Measurements from ENCODE around the gene SMARCA1. TPM values are rescaled to one million over a fixed set of nuclear protein-coding genes. Genes with fewer than 3 reads are reported as not detected.
A peak's percentile ranks its signal among the peaks of the same experiment; 100 is the strongest.

The SMARCA1 gene
- total and polyA plus RNA-seq, 12 donors = 6.3 to 42.9 (median 32.1) TPM

DNA sequence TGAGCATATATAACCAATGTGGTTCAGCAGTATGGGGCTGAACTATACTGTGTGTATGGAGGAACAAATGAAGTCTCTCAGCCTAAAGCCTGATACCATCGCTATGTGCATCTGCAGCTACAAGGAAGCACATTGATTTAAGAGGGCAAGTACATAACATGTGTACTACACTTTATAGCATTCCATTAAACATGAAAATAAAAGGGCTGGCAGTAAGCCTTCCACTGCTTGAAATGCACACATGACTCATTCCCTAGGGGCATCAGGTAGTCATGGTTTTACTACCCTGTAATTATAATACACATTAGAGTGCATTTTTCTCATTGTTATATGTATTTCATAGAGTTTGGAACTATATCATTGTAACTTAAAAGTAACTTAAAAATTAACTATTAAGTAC is 51.2 kb downstream of the SMARCA1 start:
- Histone ChIP-seq H3K9me3 (no peaks in the 10 kb centered on the region), H3K4me1 (no peaks in the 10 kb centered on the region), H3K4me3 (no peak overlapping the region), H3K27ac (no peak overlapping the region), H3K27me3 (peaks cover 0 to 12% (median 0%) of the 10 kb centered on the region in 7 donors), H3K36me3 (peaks cover 0 to 66% (median 0%) of the 10 kb centered on the region in 9 donors)
- ATAC-seq = no peak
- intact Hi-C loops (cut with DNase I) = no loop called here
- no peak for DNase-seq
- 92 to 100% methylated on average over 1 of the region's 1 CpG for WGBS, 2 donors
- TF ChIP-seq, protein P1, sequence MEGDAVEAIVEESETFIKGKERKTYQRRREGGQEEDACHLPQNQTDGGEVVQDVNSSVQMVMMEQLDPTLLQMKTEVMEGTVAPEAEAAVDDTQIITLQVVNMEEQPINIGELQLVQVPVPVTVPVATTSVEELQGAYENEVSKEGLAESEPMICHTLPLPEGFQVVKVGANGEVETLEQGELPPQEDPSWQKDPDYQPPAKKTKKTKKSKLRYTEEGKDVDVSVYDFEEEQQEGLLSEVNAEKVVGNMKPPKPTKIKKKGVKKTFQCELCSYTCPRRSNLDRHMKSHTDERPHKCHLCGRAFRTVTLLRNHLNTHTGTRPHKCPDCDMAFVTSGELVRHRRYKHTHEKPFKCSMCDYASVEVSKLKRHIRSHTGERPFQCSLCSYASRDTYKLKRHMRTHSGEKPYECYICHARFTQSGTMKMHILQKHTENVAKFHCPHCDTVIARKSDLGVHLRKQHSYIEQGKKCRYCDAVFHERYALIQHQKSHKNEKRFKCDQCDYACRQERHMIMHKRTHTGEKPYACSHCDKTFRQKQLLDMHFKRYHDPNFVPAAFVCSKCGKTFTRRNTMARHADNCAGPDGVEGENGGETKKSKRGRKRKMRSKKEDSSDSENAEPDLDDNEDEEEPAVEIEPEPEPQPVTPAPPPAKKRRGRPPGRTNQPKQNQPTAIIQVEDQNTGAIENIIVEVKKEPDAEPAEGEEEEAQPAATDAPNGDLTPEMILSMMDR (IDR thresholded peaks at IDR 0.05) = no peak

DNA sequence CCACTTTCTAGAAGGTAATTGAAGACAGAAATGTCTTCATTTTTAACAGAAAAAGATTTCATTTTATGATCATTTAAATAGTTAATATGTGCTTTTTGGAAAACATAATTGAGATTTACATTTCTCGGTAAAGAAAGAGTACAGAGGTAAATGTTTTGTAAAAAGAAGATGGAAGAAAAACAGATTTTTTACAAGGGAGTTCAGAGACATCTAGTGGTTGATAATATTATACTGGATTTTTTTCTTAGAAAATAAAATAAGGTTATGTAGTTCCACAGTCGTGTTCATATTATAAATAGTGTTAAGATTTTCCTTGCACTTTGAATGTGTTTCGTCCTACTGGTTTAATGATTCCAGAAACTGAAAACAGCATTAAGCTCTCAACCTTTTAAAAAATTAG is 60.6 kb downstream of the SMARCA1 start:
- intact Hi-C loops (cut with DNase I) = no loop called here
- no peak for ATAC-seq
- H3K9me3 ChIP-seq = no peaks in the 10 kb centered on the region
- H3K36me3 ChIP-seq = peaks cover 0 to 77% (median 0%) of the 10 kb centered on the region in 9 donors
- no peak for DNase-seq
- TF ChIP-seq, protein P1 (IDR thresholded peaks at IDR 0.05) = peak in 1 of 9 donors; percentile 28
- H3K27ac ChIP-seq = no peak overlapping the region
- 61 to 65% methylated on average over 3 of the region's 3 CpGs for WGBS, 2 donors
- peaks cover 0 to 26% (median 0%) of the 10 kb centered on the region in 7 donors for H3K27me3 ChIP-seq
- no peak overlapping the region for H3K4me3 ChIP-seq
- no peaks in the 10 kb centered on the region for H3K4me1 ChIP-seq

DNA sequence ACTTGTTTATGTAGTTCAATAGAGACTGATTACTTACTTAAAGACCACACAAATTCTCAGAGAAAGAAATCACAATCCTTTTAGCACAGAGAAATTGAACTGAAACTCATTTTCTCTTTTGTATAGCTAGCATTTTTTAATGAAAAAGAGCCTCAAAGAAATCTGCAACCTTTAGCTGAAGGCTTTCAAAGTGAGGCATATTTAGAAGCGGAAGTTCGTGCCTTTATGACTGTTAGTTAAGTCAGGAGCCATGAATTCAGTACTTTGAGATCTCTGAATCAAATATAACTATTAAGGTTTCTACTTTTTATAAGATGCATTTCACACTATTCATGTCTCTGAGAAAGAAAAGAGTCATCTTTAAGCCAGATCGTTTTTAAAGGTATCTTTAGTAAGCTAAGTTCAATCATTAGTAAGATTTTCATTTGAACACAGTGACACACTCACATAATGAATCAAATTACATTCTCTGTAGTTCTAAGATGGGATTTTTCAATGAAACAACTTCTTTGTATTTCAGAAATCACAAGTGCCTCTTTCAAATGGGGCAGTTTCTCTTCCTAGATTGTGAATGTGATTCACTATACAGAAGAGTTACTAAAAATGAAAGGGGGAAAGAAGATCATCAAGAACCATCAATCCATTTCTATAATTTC is 61.4 kb downstream of the SMARCA1 start:
- no peak for ATAC-seq
- no peak overlapping the region for H3K4me3 ChIP-seq
- no peak for DNase-seq
- peaks cover 0 to 22% (median 0%) of the 10 kb centered on the region in 7 donors for H3K27me3 ChIP-seq
- intact Hi-C loops (cut with DNase I) = no loop called here
- no peak overlapping the region for H3K27ac ChIP-seq
- H3K9me3 ChIP-seq = no peaks in the 10 kb centered on the region
- H3K36me3 ChIP-seq = peaks cover 0 to 79% (median 0%) of the 10 kb centered on the region in 9 donors
- 82 to 85% methylated on average over 3 of the region's 3 CpGs for WGBS, 2 donors
- no peaks in the 10 kb centered on the region for H3K4me1 ChIP-seq
- TF ChIP-seq, protein P1 (IDR thresholded peaks at IDR 0.05) = no peak

DNA sequence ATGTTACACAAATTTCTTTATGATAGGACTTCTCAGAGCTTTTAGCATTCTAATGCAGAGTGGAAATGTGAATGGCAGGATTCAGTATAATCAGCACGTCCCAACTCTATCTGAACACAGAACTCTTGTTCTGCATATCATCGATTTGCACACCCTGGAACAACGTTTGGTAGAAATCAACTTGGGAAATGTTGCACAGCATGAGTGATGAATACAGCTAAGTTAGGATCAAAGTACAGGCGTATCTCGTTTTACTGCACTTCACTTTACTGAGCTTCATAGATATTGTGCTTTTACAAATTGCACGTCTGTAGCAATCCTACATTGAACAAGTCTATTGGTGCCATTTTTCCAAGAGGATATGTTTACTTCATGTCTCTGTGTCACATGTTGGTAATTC is 70.8 kb downstream of the SMARCA1 start:
- no peaks in the 10 kb centered on the region for H3K4me1 ChIP-seq
- ATAC-seq (no peak), DNase-seq (no peak)
- H3K27me3 ChIP-seq = no peaks in the 10 kb centered on the region
- no peak overlapping the region for H3K27ac ChIP-seq
- intact Hi-C loops (cut with DNase I) = no loop called here
- WGBS, 2 donors = 85 to 89% methylated on average over 6 of the region's 6 CpGs
- TF ChIP-seq, protein P1 (IDR thresholded peaks at IDR 0.05) = no peak
- no peaks in the 10 kb centered on the region for H3K9me3 ChIP-seq
- H3K36me3 ChIP-seq = peaks cover 0 to 14% (median 0%) of the 10 kb centered on the region in 9 donors
- no peak overlapping the region for H3K4me3 ChIP-seq
